ENCODE results near the gene PCLO.

DNA sequence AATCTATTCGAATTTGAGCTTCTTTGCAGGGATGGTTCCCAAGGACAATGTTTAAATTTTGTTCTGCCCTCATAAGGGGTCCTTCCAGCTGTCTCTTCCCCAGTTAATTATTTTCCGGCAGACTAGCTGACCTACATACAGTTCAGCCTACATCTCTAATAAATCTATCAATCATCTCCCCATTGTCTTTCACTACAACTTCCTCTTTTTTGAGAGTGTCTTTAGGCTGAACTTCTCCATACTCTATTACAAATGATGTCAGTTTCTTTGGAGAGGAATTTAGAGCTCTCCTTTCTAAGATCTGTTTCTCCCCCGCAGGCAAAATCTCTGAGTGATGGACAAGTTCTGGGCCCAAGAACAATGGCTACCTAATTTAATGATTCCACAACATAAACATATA, 122.2 kb downstream of the PCLO start:
- no peak for TF ChIP-seq CBFB (CRISPR knock-in tag; IDR thresholded peaks at IDR 0.05; ENCODE audit: low read depth)
- TF ChIP-seq, protein P1, sequence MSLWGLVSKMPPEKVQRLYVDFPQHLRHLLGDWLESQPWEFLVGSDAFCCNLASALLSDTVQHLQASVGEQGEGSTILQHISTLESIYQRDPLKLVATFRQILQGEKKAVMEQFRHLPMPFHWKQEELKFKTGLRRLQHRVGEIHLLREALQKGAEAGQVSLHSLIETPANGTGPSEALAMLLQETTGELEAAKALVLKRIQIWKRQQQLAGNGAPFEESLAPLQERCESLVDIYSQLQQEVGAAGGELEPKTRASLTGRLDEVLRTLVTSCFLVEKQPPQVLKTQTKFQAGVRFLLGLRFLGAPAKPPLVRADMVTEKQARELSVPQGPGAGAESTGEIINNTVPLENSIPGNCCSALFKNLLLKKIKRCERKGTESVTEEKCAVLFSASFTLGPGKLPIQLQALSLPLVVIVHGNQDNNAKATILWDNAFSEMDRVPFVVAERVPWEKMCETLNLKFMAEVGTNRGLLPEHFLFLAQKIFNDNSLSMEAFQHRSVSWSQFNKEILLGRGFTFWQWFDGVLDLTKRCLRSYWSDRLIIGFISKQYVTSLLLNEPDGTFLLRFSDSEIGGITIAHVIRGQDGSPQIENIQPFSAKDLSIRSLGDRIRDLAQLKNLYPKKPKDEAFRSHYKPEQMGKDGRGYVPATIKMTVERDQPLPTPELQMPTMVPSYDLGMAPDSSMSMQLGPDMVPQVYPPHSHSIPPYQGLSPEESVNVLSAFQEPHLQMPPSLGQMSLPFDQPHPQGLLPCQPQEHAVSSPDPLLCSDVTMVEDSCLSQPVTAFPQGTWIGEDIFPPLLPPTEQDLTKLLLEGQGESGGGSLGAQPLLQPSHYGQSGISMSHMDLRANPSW (CRISPR knock-in tag; conservative IDR thresholded peaks at IDR 0.05; ENCODE audit: low read depth): no peak
- TF ChIP-seq, protein P2, sequence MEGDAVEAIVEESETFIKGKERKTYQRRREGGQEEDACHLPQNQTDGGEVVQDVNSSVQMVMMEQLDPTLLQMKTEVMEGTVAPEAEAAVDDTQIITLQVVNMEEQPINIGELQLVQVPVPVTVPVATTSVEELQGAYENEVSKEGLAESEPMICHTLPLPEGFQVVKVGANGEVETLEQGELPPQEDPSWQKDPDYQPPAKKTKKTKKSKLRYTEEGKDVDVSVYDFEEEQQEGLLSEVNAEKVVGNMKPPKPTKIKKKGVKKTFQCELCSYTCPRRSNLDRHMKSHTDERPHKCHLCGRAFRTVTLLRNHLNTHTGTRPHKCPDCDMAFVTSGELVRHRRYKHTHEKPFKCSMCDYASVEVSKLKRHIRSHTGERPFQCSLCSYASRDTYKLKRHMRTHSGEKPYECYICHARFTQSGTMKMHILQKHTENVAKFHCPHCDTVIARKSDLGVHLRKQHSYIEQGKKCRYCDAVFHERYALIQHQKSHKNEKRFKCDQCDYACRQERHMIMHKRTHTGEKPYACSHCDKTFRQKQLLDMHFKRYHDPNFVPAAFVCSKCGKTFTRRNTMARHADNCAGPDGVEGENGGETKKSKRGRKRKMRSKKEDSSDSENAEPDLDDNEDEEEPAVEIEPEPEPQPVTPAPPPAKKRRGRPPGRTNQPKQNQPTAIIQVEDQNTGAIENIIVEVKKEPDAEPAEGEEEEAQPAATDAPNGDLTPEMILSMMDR (IDR thresholded peaks at IDR 0.05): no peak
- TF ChIP-seq, protein P3, sequence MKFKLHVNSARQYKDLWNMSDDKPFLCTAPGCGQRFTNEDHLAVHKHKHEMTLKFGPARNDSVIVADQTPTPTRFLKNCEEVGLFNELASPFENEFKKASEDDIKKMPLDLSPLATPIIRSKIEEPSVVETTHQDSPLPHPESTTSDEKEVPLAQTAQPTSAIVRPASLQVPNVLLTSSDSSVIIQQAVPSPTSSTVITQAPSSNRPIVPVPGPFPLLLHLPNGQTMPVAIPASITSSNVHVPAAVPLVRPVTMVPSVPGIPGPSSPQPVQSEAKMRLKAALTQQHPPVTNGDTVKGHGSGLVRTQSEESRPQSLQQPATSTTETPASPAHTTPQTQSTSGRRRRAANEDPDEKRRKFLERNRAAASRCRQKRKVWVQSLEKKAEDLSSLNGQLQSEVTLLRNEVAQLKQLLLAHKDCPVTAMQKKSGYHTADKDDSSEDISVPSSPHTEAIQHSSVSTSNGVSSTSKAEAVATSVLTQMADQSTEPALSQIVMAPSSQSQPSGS (CRISPR knock-in tag; IDR thresholded peaks at IDR 0.05; ENCODE audit: borderline replicate concordance, low read depth): no peak
- TF ChIP-seq, protein P4, sequence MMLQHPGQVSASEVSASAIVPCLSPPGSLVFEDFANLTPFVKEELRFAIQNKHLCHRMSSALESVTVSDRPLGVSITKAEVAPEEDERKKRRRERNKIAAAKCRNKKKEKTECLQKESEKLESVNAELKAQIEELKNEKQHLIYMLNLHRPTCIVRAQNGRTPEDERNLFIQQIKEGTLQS (CRISPR knock-in tag; conservative IDR thresholded peaks at IDR 0.05): no peak
- TF ChIP-seq ELF4 (CRISPR knock-in tag; IDR thresholded peaks at IDR 0.05; ENCODE audit: low read depth): no peak
- TF ChIP-seq GABPB1 (CRISPR knock-in tag; IDR thresholded peaks at IDR 0.05): no peak

Measured in WTC11 (cell line).